AG09319 (cell line): ENCODE data around the gene HOXB3.

Experiments
- DNase-seq: peaks from one replicate; pipeline ENCODE4 v3.0.0-alpha.2; 2010; ENCODE audit warnings: low read depth; ENCODE audit errors: extremely low read depth
- CTCF ChIP-seq: IDR thresholded peaks from 2 replicates; pipeline ENCODE4 v1.5.1; 2011; ENCODE audit warnings: low read depth, mild to moderate bottlenecking, inconsistent platforms, low read length, moderate library complexity

The HOXB3 gene

GRCh38 chr17:48589831-48590606, at the start of gene HOXB3:
HOXB3 (minus strand) TSS chr17:48590241; CDS start chr17:48552474, 37,767 bp downstream.
- DNase-seq = no peak
- no peak for TF ChIP-seq CTCF

GRCh38 chr17:48639136-48639535, 49.1 kb upstream of the HOXB3 start:
- no peak for TF ChIP-seq CTCF
- no peak for DNase-seq

- no peak for TF ChIP-seq CTCF
- no peak for DNase-seq
These were observed 47.6 kb upstream of the HOXB3 start for GRCh38 chr17:48637323-48638260.

- TF ChIP-seq CTCF = peak; percentile 37
- no peak for DNase-seq
These were observed 46.4 kb upstream of the HOXB3 start for GRCh38 chr17:48636177-48637018.

GRCh38 chr17:48634493-48635208, 44.6 kb upstream of the HOXB3 start:
- no peak for DNase-seq
- no peak for TF ChIP-seq CTCF

- TF ChIP-seq CTCF = no peak
These were observed 43.2 kb upstream of the HOXB3 start for GRCh38 chr17:48633266-48633677.

More at GRCh38 chr17:48633266-48633677, 43.2 kb upstream of the HOXB3 start:
- no peak for DNase-seq
